22Rv1 (cell line): ENCODE measurements around the gene PIGB.

Experiments used
- ZFX ChIP-seq: fragments of 450-650 bp; IDR thresholded peaks from 2 replicates; pipeline ENCODE4 v1.6.1; 2017; ENCODE audit warnings: antibody characterized with exemption, borderline replicate concordance
- TF ChIP-seq, protein P1 (sequence below): fragments of 450-650 bp; IDR thresholded peaks from 2 replicates; pipeline ENCODE4 v1.5.1; 2017; ENCODE audit warnings: mild to moderate bottlenecking

DNA sequence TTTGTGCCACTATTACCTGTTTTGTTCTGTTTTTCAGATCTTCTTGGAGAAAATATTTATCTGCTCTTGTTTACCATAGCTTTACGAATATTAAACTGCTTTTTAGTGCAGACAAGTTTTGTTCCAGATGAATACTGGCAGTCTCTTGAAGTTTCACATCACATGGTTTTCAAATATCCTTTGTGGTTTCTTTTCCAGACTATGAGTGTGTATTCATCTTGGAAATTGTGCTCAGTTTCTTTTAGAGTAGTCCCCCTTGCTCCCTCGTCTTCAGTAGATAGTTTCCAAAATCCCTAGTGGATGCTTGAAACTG lies 1.2 kb downstream of the PIGB start:
- TF ChIP-seq, protein P1, sequence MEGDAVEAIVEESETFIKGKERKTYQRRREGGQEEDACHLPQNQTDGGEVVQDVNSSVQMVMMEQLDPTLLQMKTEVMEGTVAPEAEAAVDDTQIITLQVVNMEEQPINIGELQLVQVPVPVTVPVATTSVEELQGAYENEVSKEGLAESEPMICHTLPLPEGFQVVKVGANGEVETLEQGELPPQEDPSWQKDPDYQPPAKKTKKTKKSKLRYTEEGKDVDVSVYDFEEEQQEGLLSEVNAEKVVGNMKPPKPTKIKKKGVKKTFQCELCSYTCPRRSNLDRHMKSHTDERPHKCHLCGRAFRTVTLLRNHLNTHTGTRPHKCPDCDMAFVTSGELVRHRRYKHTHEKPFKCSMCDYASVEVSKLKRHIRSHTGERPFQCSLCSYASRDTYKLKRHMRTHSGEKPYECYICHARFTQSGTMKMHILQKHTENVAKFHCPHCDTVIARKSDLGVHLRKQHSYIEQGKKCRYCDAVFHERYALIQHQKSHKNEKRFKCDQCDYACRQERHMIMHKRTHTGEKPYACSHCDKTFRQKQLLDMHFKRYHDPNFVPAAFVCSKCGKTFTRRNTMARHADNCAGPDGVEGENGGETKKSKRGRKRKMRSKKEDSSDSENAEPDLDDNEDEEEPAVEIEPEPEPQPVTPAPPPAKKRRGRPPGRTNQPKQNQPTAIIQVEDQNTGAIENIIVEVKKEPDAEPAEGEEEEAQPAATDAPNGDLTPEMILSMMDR, result no peak
- TF ChIP-seq ZFX, result no peak
